ENCODE measurements around the gene COPG1.

DNA sequence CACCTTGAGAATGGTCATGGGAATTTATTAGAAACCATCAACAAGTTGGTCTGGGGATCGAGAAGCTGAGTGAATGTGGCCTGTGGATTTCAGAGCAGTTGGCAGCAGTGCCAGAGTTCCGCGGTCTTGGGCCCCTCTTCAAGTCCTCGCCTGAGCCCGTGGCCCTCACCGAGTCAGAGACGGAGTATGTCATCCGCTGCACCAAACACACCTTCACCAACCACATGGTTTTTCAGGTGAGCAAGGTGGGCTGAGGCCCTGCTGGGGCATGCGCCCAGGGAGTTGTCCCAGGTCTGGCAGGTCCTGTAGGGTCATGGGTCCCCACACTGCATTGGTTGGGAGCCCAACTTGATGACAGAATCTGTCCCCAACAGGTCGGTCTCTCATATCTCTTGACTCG is 22.3 kb downstream of the COPG1 start:
- TF ChIP-seq, protein P1, sequence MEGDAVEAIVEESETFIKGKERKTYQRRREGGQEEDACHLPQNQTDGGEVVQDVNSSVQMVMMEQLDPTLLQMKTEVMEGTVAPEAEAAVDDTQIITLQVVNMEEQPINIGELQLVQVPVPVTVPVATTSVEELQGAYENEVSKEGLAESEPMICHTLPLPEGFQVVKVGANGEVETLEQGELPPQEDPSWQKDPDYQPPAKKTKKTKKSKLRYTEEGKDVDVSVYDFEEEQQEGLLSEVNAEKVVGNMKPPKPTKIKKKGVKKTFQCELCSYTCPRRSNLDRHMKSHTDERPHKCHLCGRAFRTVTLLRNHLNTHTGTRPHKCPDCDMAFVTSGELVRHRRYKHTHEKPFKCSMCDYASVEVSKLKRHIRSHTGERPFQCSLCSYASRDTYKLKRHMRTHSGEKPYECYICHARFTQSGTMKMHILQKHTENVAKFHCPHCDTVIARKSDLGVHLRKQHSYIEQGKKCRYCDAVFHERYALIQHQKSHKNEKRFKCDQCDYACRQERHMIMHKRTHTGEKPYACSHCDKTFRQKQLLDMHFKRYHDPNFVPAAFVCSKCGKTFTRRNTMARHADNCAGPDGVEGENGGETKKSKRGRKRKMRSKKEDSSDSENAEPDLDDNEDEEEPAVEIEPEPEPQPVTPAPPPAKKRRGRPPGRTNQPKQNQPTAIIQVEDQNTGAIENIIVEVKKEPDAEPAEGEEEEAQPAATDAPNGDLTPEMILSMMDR (IDR thresholded peaks at IDR 0.05 in 2 of 3, conservative IDR thresholded peaks at IDR 0.05 in 1 of 3; ENCODE audit: control insufficient read depth in 2 of 3, extremely low read depth in 1 of 3, insufficient read depth in 1 of 3, low read depth in 3 of 3, low read length in 3 of 3): no peak
- TF ChIP-seq SP1 (IDR thresholded peaks at IDR 0.05; ENCODE audit: low read depth, low read length): no peak
- TF ChIP-seq POLR2AphosphoS5 (IDR thresholded peaks at IDR 0.05; ENCODE audit: low read length): 0 out of 2 replicates have a peak, but pooled peaks have one; percentile 11
- TF ChIP-seq POLR2A (IDR thresholded peaks at IDR 0.05; ENCODE audit: low read depth, low read length): peak; percentile 48; the same call in 1 of the 2 replicates
- TF ChIP-seq EGR1 (IDR thresholded peaks at IDR 0.05; ENCODE audit: borderline replicate concordance in 1 of 2, low read depth in 2 of 2, low read length in 2 of 2): no peak
- TF ChIP-seq NR2F1 (conservative IDR thresholded peaks at IDR 0.05): no peak
- TF ChIP-seq TBL1XR1 (IDR thresholded peaks at IDR 0.05; ENCODE audit: low read depth, low read length): no peak
- TF ChIP-seq SMC3 (IDR thresholded peaks at IDR 0.05; ENCODE audit: borderline replicate concordance, low read length): no peak
- TF ChIP-seq NR2C2 (IDR thresholded peaks at IDR 0.05; ENCODE audit: borderline replicate concordance, control insufficient read depth, insufficient read length, low read depth): no peak
- no peak for TF ChIP-seq TCF7 (IDR thresholded peaks at IDR 0.05; ENCODE audit: borderline replicate concordance)
